Measurements from ENCODE around the gene SLC9A9.

Gene SLC9A9

GRCh38 chr3:143343944-143344343 lies 504.3 kb downstream of the SLC9A9 start:
- no peak for DNase-seq

- no peak for DNase-seq
These were observed 505.2 kb downstream of the SLC9A9 start for GRCh38 chr3:143343031-143343430.

- DNase-seq: no peak
These were observed 508.8 kb downstream of the SLC9A9 start for GRCh38 chr3:143339451-143339850.

GRCh38 chr3:143337387-143337786 lies 510.9 kb downstream of the SLC9A9 start:
- no peak for DNase-seq

- DNase-seq: no peak
These were observed 514.0 kb downstream of the SLC9A9 start for GRCh38 chr3:143334231-143334630.

- DNase-seq: no peak
These were observed 514.9 kb downstream of the SLC9A9 start for GRCh38 chr3:143333367-143333766.

GRCh38 chr3:143332026-143332425 lies 516.2 kb downstream of the SLC9A9 start:
- DNase-seq: no peak

- no peak for DNase-seq
These were observed 516.9 kb downstream of the SLC9A9 start for GRCh38 chr3:143331350-143331749.

- no peak for DNase-seq
These were observed 517.9 kb downstream of the SLC9A9 start for GRCh38 chr3:143330296-143330868.

GRCh38 chr3:143329567-143330211 lies 518.6 kb downstream of the SLC9A9 start:
- no peak for DNase-seq

GRCh38 chr3:143328451-143328850 lies 519.8 kb downstream of the SLC9A9 start:
- DNase-seq: no peak

- DNase-seq: no peak
These were observed 521.1 kb downstream of the SLC9A9 start for GRCh38 chr3:143326983-143327778.

GRCh38 chr3:143321058-143321769 lies 527.1 kb downstream of the SLC9A9 start:
- no peak for DNase-seq

GRCh38 chr3:143315766-143316165 lies 532.5 kb downstream of the SLC9A9 start:
- no peak for DNase-seq

- no peak for DNase-seq
These were observed 533.8 kb downstream of the SLC9A9 start for GRCh38 chr3:143314251-143315093.

GRCh38 chr3:143313893-143314188 lies 534.4 kb downstream of the SLC9A9 start:
- no peak for DNase-seq

- DNase-seq: no peak
These were observed 535.0 kb downstream of the SLC9A9 start for GRCh38 chr3:143313025-143313892.

- DNase-seq: no peak
These were observed 537.2 kb downstream of the SLC9A9 start for GRCh38 chr3:143311096-143311495.

GRCh38 chr3:143309705-143310104 lies 538.6 kb downstream of the SLC9A9 start:
- no peak for DNase-seq

- no peak for DNase-seq
These were observed 540.6 kb downstream of the SLC9A9 start for GRCh38 chr3:143307613-143308183.

- no peak for DNase-seq
These were observed 541.9 kb downstream of the SLC9A9 start for GRCh38 chr3:143306407-143306806.

All from activated T-cell treated with anti-CD3 and anti-CD28 coated beads, Interleukin-2, amount 50 U/mL, for 48 hours (primary cell).